Right atrium auricular region (tissue), 2 donors: ENCODE measurements around the gene AKAP17A. TPM values are rescaled to one million over a fixed set of nuclear protein-coding genes. Genes with fewer than 3 reads are reported as not detected.
"Not testable (repeated sequence)": the region's sequence is repeated elsewhere in the genome, so short reads cannot be mapped to it uniquely, and the experiment has no call there.

Experiments used
- DNase-seq: peaks from one replicate; pipeline ENCODE4 v3.0.0-alpha.2; 2019; ENCODE audit warnings: low spot score
- H3K27ac ChIP-seq, 2 donors: fragments of 200-600 bp; sonication (generic); 1 replicate in 1 of 2; 2 replicates in 1 of 2; pipeline ENCODE4 v1.5.1; 2016 to 2019
- H3K27me3 ChIP-seq, 2 donors: fragments of 200-600 bp; sonication (generic); one replicate each; pipeline versions ENCODE4 v1.5.1 to v1.6.0; 2017 to 2019
- H3K36me3 ChIP-seq: fragments of 200-600 bp; sonication (generic); one replicate; pipeline ENCODE4 v1.5.1; 2016
- H3K4me1 ChIP-seq, 2 donors: fragments of 200-600 bp; sonication (generic); one replicate each; pipeline versions ENCODE4 v1.5.1 to v1.6.0; 2017 to 2019
- H3K4me3 ChIP-seq, 2 donors: fragments of 200-600 bp; sonication (generic); 1 replicate in 1 of 2; 2 replicates in 1 of 2; pipeline ENCODE4 v1.5.1; 2017 to 2019; ENCODE audit warnings: mild to moderate bottlenecking in 1 of 2, moderate library complexity in 1 of 2
- H3K9me3 ChIP-seq, 2 donors: fragments of 200-600 bp; sonication (generic); one replicate each; pipeline ENCODE4 v1.5.1; 2019
- total RNA-seq, 2 donors: library from RNA; depleted of rRNA; stranded (reverse); fragments of >200 nt; gene quantifications; one replicate each; pipeline ENCODE4 v1.1.0, GENCODE V29; 2016
- TF ChIP-seq, protein P1 (sequence below), 2 donors: fragments of 200-600 bp; sonication (generic); IDR thresholded peaks; one replicate each; pipeline ENCODE4 v1.5.1; 2019; ENCODE audit warnings: antibody characterized with exemption in 2 of 2

The AKAP17A gene
- total RNA-seq, 2 donors from 2014 or later, result 16.0 to 19.3 TPM

DNA sequence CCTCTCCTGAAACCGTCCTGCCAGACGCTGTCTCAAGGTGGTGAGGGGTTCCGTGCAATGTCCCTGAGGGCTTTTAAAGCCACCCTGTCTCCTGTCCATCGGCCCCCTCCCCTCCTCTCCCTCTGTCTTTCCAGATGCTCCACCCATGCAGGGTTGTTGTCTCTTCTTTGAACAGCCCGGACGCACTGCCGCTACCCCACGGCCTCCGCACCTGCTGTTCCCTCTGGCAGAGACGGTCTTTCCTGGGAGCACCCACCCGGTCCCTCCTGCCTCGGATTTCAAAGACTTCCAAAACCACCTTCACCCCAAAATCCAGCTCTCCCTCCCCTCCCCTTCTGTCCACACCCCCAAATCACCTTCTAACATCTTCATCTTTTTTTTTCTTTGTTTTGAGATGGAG is 19.3 kb downstream of the AKAP17A start:
- no peak for DNase-seq
- Histone ChIP-seq H3K36me3 (no peaks in the 10 kb centered on the region), H3K27me3 (no peaks in the 10 kb centered on the region), H3K9me3 (no peaks in the 10 kb centered on the region), H3K4me3 (no peak overlapping the region), H3K4me1 (no peaks in the 10 kb centered on the region), H3K27ac (no peak overlapping the region)
- TF ChIP-seq, protein P1, sequence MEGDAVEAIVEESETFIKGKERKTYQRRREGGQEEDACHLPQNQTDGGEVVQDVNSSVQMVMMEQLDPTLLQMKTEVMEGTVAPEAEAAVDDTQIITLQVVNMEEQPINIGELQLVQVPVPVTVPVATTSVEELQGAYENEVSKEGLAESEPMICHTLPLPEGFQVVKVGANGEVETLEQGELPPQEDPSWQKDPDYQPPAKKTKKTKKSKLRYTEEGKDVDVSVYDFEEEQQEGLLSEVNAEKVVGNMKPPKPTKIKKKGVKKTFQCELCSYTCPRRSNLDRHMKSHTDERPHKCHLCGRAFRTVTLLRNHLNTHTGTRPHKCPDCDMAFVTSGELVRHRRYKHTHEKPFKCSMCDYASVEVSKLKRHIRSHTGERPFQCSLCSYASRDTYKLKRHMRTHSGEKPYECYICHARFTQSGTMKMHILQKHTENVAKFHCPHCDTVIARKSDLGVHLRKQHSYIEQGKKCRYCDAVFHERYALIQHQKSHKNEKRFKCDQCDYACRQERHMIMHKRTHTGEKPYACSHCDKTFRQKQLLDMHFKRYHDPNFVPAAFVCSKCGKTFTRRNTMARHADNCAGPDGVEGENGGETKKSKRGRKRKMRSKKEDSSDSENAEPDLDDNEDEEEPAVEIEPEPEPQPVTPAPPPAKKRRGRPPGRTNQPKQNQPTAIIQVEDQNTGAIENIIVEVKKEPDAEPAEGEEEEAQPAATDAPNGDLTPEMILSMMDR (IDR thresholded peaks at IDR 0.05), result no peak

GRCh38 chrX:1612641-1613286 is 21.4 kb downstream of the AKAP17A start:
- Histone ChIP-seq H3K27ac (no peak overlapping the region), H3K4me3 (no peak overlapping the region), H3K36me3 (no peaks in the 10 kb centered on the region), H3K27me3 (no peaks in the 10 kb centered on the region), H3K9me3 (no peaks in the 10 kb centered on the region), H3K4me1 (no peaks in the 10 kb centered on the region)
- no peak for DNase-seq
- TF ChIP-seq, protein P1 (IDR thresholded peaks at IDR 0.05), result no peak

GRCh38 chrX:1614927-1615326 is 23.5 kb downstream of the AKAP17A start, which contains the start of gene ASMT:
Gene ASMT (plus strand): TSS chrX:1615059. CDS start chrX:1615200, 141 bp downstream.
- Histone ChIP-seq H3K4me1 (no peaks in the 10 kb centered on the region), H3K4me3 (no peak within 1 kb of the TSS), H3K27me3 (no peaks in the 10 kb centered on the region), H3K9me3 (no peaks in the 10 kb centered on the region), H3K36me3 (no peaks in the 10 kb centered on the region), H3K27ac (no peak within 1 kb of the TSS)
- no peak for DNase-seq
- TF ChIP-seq, protein P1 (IDR thresholded peaks at IDR 0.05), result no peak

- H3K27ac ChIP-seq, result no peak overlapping the region
- TF ChIP-seq, protein P1 (IDR thresholded peaks at IDR 0.05), result no peak
Observed at GRCh38 chrX:1618689-1619088, 27.3 kb downstream of the AKAP17A start.

DNA sequence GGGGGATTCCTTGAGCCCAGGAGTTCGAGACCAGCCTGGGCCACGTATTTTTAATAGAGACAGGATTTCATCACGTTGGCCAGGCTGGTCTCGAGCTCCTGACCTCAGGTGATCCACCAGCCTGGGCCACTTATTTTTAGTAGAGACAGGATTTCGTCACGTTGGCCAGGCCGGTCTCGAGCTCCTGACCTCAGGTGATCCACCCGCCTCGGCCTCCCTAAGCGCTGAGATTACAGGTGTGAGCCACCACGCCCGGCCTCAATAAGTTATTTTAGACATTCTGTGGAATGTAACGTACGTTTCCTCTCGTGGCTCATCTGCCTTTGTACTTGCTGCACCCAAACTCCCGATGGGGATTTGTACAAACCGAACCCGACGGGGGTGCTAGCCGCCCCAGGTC is 32.3 kb downstream of the AKAP17A start:
- DNase-seq, result no peak
- no peaks in the 10 kb centered on the region for H3K9me3 ChIP-seq
- H3K4me1 ChIP-seq, result no peaks in the 10 kb centered on the region
- no peak overlapping the region for H3K4me3 ChIP-seq
- TF ChIP-seq, protein P1 (IDR thresholded peaks at IDR 0.05), result no peak
- H3K27me3 ChIP-seq, result no peaks in the 10 kb centered on the region
- no peaks in the 10 kb centered on the region for H3K36me3 ChIP-seq
- no peak overlapping the region for H3K27ac ChIP-seq

More at GRCh38 chrX:1618689-1619088, 27.3 kb downstream of the AKAP17A start:
- no peak for DNase-seq
- H3K4me1 ChIP-seq, result no peaks in the 10 kb centered on the region
- no peaks in the 10 kb centered on the region for H3K36me3 ChIP-seq
- H3K9me3 ChIP-seq, result no peaks in the 10 kb centered on the region
- H3K27me3 ChIP-seq, result no peaks in the 10 kb centered on the region
- no peak overlapping the region for H3K4me3 ChIP-seq

DNA sequence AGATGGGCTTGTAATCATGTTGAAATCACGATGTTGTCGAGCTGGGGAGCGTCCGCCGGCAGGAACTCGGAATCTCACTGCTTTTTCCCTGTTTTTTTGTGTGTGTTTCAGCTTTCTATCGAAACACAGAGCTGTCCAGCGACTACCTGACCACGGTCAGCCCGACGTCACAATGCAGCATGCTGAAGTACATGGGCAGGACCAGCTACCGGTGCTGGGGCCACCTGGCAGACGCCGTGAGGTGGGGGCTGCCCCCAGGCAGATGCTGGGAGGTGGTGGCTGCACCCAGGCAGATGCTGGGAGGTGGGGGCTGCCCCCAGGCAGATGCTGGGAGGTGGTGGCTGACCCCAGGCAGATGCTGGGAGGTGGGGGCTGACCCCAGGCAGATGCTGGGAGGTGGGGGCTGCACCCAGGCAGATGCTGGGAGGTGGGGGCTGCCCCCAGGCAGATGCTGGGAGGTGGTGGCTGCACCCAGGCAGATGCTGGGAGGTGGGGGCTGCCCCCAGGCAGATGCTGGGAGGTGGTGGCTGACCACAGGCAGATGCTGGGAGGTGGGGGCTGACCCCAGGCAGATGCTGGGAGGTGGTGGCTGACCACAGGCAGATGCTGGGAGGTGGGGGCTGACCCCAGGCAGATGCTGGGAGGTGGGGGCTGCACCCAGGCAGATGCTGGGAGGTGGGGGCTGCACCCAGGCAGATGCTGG is 32.9 kb downstream of the AKAP17A start:
- H3K9me3 ChIP-seq, H3K27me3 ChIP-seq, H3K4me3 ChIP-seq, H3K4me1 ChIP-seq, H3K27ac ChIP-seq, DNase-seq, H3K36me3 ChIP-seq: not testable (repeated sequence)

GRCh38 chrX:1624861-1625215 is 33.4 kb downstream of the AKAP17A start:
- not testable (repeated sequence) for H3K27me3 ChIP-seq, H3K9me3 ChIP-seq, H3K36me3 ChIP-seq, H3K4me1 ChIP-seq, H3K27ac ChIP-seq, H3K4me3 ChIP-seq, DNase-seq
